Measurements from ENCODE around the gene CHCHD5. TPM values are rescaled to one million over a fixed set of nuclear protein-coding genes. Genes with fewer than 3 reads are reported as not detected.

Gene CHCHD5
- total RNA-seq, 1 experiment from 2014 or later = 32.3 TPM

GRCh38 chr2:112627060-112628040 is 42.9 kb downstream of the CHCHD5 start:
- Histone ChIP-seq H3K79me1 (ENCODE audit: insufficient read depth, low read depth, low read length, poor library complexity, severe bottlenecking) (no peaks in the 10 kb centered on the region), H2AFZ (ENCODE audit: low read length) (no peak overlapping the region), H2BK5ac (ENCODE audit: insufficient read length, low read length) (no peak overlapping the region), H3K9ac (ENCODE audit: extremely low read depth, insufficient read length, low read length) (no peak overlapping the region), H3T11ph (ENCODE audit: low read length) (no peak overlapping the region), H3K4me1 (ENCODE audit: insufficient read depth, low read length) (peaks cover 6% of the 10 kb centered on the region), H3K27ac (ENCODE audit: insufficient read length, low read depth, low read length) (no peak overlapping the region), H3K4ac (ENCODE audit: low read depth, low read length) (no peak overlapping the region), H3K9me3 (ENCODE audit: control insufficient read depth, low read depth, low read length) (no peaks in the 10 kb centered on the region), H2BK20ac (ENCODE audit: low read depth, low read length, poor library complexity, severe bottlenecking) (no peak overlapping the region), H3K23ac (ENCODE audit: insufficient read length, low read depth, low read length) (no peak overlapping the region), H3K27me3 (ENCODE audit: insufficient read depth, low read length) (no peaks in the 10 kb centered on the region), H4K8ac (replicated peaks; ENCODE audit: insufficient read length, low read depth, low read length) (no peak overlapping the region), H3K4me2 (ENCODE audit: insufficient read depth, insufficient read length, low read length) (no peak overlapping the region), H4K20me1 (ENCODE audit: control insufficient read depth, insufficient read depth, insufficient read length) (no peaks in the 10 kb centered on the region), H3K56ac (ENCODE audit: insufficient read length, low read depth, low read length) (no peak overlapping the region), H4K91ac (ENCODE audit: insufficient read length, low read depth, low read length) (no peak overlapping the region), H3K79me2 (ENCODE audit: insufficient read depth, low read length) (no peaks in the 10 kb centered on the region), H2BK12ac (ENCODE audit: insufficient read length, low read depth, low read length) (no peak overlapping the region), H2AK5ac (ENCODE audit: insufficient read length, low read length) (no peak overlapping the region), H3K23me2 (ENCODE audit: insufficient read length, low read depth, low read length, poor library complexity, severe bottlenecking) (no peaks in the 10 kb centered on the region), H2BK120ac (ENCODE audit: low read depth, low read length, poor library complexity, severe bottlenecking) (no peak overlapping the region), H2BK15ac (ENCODE audit: low read depth, low read length) (no peak overlapping the region), H3K14ac (ENCODE audit: insufficient read depth, low read length) (no peak overlapping the region), H4K5ac (ENCODE audit: insufficient read length, low read depth, low read length) (no peak overlapping the region), H3K18ac (ENCODE audit: insufficient read length, low read depth, low read length) (no peak overlapping the region)
- Mint-ChIP-seq H3K36me3 (ENCODE audit: insufficient read depth in 1 of 3, low read depth in 3 of 3) (no peaks in the 10 kb centered on the region; a peak in 1 of 7 replicates), H3K27me3 (ENCODE audit: low read depth) (no peaks in the 10 kb centered on the region), H3K27ac (no peak overlapping the region), H3K4me3 (no peak overlapping the region), H3K9me3 (no peaks in the 10 kb centered on the region), H3K4me1 (peaks cover 27 to 30% of the 10 kb centered on the region in 2 experiments)
- no CpG with 5 or more reads among the region's 10 CpGs for WGBS (ENCODE audit: extremely low coverage, insufficient read length, low lambda C conversion rate)
- DNase-seq = no peak
- no peak for TF ChIP-seq CTCF (conservative IDR thresholded peaks at IDR 0.05)
